Muscle layer of duodenum (tissue), 2 donors: ENCODE results near the gene FCRL1.

ENCODE experiments used
- H3K27ac ChIP-seq: one replicate; pipeline ENCODE4 v1.7.0; 2013; ENCODE audit warnings: mild to moderate bottlenecking, low read length
- H3K27me3 ChIP-seq: one replicate; pipeline ENCODE4 v1.7.0; 2013; ENCODE audit warnings: low read depth, mild to moderate bottlenecking, control low read depth, low read length
- H3K36me3 ChIP-seq, 2 donors: one replicate each; pipeline ENCODE4 v1.7.0; 2013; ENCODE audit warnings: low read length in 2 of 2, control low read depth in 1 of 2, mild to moderate bottlenecking in 1 of 2; ENCODE audit not compliant: insufficient read depth in 2 of 2, control insufficient read depth in 1 of 2
- H3K4me1 ChIP-seq, 2 donors: one replicate each; pipeline ENCODE4 v1.7.0; 2013; ENCODE audit warnings: low read length in 2 of 2, mild to moderate bottlenecking in 2 of 2, control low read depth in 1 of 2, moderate library complexity in 1 of 2; ENCODE audit not compliant: insufficient read depth in 2 of 2, control insufficient read depth in 1 of 2
- H3K4me3 ChIP-seq, 2 donors: one replicate each; pipeline ENCODE4 v1.7.0; 2013; ENCODE audit warnings: low read length in 2 of 2, low read depth in 1 of 2, mild to moderate bottlenecking in 1 of 2
- H3K9me3 ChIP-seq, 2 donors: one replicate each; pipeline ENCODE4 v1.7.0; 2013; ENCODE audit warnings: low read length in 2 of 2, control low read depth in 1 of 2, mild to moderate bottlenecking in 1 of 2; ENCODE audit not compliant: control insufficient read depth in 1 of 2
- donor health status: healthy.

The FCRL1 gene

GRCh38 chr1:157770442-157771043 is 49.4 kb downstream of the FCRL1 start:
- Histone ChIP-seq H3K4me3 (no peak overlapping the region), H3K4me1 (no peaks in the 10 kb centered on the region), H3K36me3 (no peaks in the 10 kb centered on the region), H3K27ac (no peak overlapping the region), H3K9me3 (no peaks in the 10 kb centered on the region), H3K27me3 (no peaks in the 10 kb centered on the region)

GRCh38 chr1:157766792-157767191 is 53.1 kb downstream of the FCRL1 start:
- no peak overlapping the region for H3K27ac ChIP-seq
- H3K4me1 ChIP-seq, result no peaks in the 10 kb centered on the region
- no peaks in the 10 kb centered on the region for H3K9me3 ChIP-seq
- H3K4me3 ChIP-seq, result no peak overlapping the region
- H3K27me3 ChIP-seq, result no peaks in the 10 kb centered on the region
- no peaks in the 10 kb centered on the region for H3K36me3 ChIP-seq

DNA sequence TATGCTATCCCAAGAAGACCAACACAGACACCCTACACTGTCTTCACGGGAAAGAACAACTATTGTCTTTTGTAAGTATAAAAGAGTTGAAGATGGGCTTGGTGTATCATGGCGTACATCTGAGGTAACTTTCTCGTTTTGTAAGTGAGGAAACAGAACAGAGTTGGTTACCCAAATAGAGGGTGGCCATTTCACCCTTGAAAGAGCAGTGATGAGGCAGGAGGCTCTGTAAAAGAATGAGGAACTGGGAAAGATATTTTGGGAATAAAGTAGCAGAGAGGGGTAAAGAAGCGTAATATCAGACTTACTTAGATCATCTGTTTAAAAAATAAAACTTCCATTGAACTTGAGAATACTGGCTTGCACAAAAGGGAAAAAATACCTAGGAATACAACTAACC is 61.9 kb downstream of the FCRL1 start:
- H3K36me3 ChIP-seq, result no peaks in the 10 kb centered on the region
- no peaks in the 10 kb centered on the region for H3K4me1 ChIP-seq
- H3K4me3 ChIP-seq, result no peak overlapping the region
- H3K27ac ChIP-seq, result no peak overlapping the region
- no peaks in the 10 kb centered on the region for H3K27me3 ChIP-seq
- peaks cover 0 to 4% of the 10 kb centered on the region in 2 donors for H3K9me3 ChIP-seq

- no peaks in the 10 kb centered on the region for H3K4me1 ChIP-seq
- no peaks in the 10 kb centered on the region for H3K27me3 ChIP-seq
- H3K4me3 ChIP-seq, result no peak overlapping the region
- no peaks in the 10 kb centered on the region for H3K36me3 ChIP-seq
- H3K27ac ChIP-seq, result no peak overlapping the region
- no peaks in the 10 kb centered on the region for H3K9me3 ChIP-seq
Measured at GRCh38 chr1:157753611-157754010, 66.3 kb downstream of the FCRL1 start.

GRCh38 chr1:157751283-157751682 is 68.6 kb downstream of the FCRL1 start:
- H3K9me3 ChIP-seq, result no peaks in the 10 kb centered on the region
- no peaks in the 10 kb centered on the region for H3K27me3 ChIP-seq
- no peaks in the 10 kb centered on the region for H3K4me1 ChIP-seq
- no peak overlapping the region for H3K4me3 ChIP-seq
- H3K36me3 ChIP-seq, result no peaks in the 10 kb centered on the region
- no peak overlapping the region for H3K27ac ChIP-seq

DNA sequence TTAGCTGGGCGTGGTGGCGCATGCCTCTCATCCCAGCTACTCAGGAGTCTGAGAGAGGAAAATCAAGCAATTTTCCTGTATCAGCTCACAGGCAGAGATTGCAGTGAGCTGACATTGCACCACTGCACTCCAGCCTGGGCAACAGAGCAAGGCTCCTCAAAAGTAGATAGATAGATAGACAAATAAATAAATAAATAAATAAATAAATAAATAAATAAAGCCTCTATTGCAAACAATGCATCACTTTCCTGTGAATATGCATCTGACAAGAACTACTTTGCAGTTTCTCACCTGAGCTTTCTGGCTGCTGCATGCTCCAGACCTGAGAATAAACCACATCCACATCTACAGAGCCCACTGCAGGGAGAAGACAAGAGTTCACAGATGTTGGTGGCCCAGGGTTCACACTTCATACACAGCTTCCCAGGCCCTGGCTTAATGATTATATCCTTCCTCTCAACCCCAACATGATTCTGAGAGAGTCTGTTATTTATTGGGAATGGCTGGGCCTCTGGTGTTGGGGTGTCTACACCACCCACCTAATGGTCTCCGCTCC is 71.6 kb downstream of the FCRL1 start:
- H3K27ac ChIP-seq, result no peak overlapping the region
- no peak overlapping the region for H3K4me3 ChIP-seq
- no peaks in the 10 kb centered on the region for H3K36me3 ChIP-seq
- H3K9me3 ChIP-seq, result no peaks in the 10 kb centered on the region
- no peaks in the 10 kb centered on the region for H3K27me3 ChIP-seq
- no peaks in the 10 kb centered on the region for H3K4me1 ChIP-seq
